NOMO-1 treated with DMSO at 0.1 percent for 48 hours (cell line): ENCODE measurements around the gene RIPOR2.
"Not testable (repeated sequence)": the region's sequence is repeated elsewhere in the genome, so short reads cannot be mapped to it uniquely, and the experiment has no call there.

ENCODE experiments used
- DNase-seq: peaks from one replicate; lab custom pipeline; 2025; ENCODE audit not compliant: unreplicated experiment; lab: John Stamatoyannopoulos, UW

Gene RIPOR2

GRCh38 chr6:24880451-24880850 is 55.3 kb downstream of the RIPOR2 start:
- DNase-seq, result no peak

GRCh38 chr6:24879351-24879750 is 56.4 kb downstream of the RIPOR2 start:
- DNase-seq, result no peak

DNA sequence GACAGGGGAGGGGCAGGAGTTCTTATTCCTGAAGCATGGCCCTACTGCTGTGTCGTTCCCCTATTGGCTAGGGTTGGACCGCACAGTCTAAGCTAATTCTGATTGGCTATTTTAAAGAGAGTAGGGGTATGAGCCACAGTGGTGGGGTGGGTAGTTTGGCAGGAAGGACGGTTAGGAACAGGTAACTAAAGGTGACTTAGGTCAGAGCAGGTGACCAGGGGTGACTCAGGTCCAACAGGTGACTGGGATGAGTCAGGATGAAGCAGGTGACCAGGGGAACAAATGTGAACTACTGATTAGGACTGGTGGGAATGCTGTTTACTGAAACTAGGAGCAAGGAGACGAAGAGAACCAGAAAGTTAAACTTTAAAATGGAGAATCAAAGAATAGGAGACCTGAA is 58.0 kb downstream of the RIPOR2 start:
- not testable (repeated sequence) for DNase-seq

DNA sequence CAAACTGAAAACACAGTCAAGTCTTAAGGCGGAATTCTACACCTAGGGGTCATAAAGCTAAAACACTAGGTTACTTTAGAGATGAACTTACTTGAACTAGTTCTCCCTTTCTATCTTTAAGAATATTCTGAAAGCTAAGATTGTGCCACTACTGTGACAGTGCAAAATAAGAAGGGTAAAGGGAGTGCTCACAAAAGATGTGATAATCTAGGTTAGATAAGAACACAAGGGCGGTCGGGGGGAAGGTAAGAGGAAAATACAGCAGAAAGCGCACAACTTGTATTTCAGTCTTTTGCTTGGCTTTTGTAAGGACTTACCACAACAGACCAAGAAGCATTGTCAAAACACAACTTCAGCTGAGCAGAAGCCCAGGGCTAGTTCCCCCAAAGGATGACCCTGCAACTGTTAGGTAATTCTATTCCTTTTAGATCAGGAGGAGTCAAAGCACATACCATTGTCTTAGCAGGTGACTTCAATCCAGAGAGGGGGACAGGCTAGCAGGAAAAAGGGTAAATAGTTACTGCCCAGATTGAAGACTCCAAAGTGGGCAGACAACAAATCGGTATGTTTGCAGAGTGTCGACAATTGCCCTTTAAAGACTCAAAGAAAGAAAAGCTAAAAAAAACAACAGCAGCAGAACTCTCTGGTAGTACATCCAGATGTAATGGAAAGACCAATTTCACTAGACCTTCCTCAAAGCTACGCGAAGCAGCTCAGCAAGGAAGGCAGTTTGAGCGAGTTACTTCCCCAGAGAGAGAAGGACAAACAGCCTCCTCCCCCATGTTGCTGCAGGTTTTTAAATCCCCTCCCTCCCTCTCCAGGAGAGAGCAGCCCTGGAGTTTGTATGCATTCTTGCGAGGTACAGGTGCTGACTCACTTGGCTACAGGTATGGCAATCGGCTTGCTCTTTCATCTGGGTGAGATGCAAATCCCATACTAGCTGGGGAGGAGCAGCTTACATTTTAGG is 59.0 kb downstream of the RIPOR2 start:
- no peak for DNase-seq

- no peak for DNase-seq
Measured at GRCh38 chr6:24875534-24875901, 60.2 kb downstream of the RIPOR2 start.

DNA sequence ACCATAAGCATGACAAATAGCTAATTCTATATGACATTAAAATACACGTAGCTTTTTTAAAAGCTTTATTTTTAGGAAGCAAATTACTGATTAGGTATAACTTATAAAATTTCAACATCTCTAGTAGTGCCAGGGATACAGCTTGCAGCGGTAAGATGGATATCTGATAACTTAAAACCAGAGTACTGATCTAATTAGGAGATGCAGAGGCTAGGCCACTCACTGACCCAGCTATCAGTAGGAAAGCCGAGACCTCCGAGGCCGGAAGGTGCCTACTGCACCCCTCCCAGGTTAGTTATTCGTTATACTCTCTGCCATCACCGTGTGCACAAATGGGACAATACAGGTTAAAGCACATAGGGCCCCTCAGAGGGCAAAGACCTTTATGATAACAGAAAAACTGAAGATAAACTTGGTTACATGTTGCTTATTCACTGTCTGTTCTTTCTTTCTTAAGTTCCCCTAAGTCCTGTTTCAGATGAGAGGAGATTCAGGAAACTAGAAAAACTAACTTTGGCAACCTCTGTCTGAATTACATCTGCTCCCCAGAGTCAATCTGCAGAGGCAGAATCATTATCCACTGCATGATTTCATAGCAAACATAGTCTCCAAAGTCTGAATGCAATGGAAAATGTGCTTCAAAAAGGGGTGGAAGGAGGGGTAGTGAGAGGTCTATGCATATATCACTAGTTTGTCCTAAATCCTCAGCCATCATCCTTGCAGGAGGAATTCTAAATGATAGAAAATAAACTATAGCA is 60.8 kb downstream of the RIPOR2 start:
- no peak for DNase-seq

DNA sequence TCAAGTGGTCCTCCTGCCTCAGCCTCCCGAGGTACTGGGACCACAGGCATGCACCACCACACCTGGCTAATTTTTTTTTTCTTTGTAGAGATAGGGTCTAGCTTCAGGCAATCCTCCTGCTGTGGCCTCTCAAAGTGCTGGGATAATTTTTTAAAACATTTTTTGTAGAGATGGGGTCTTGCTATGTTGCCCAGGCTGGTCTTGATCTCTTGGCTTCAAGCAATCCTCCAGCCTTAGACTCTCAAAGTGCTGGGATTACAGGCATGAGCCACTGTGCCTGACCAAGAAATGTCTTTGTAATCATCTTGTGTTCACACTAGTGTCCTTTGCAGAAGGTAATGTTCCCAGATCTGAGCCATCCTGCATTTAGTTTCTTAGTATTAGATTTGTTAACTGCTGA is 61.6 kb downstream of the RIPOR2 start:
- no peak for DNase-seq

DNA sequence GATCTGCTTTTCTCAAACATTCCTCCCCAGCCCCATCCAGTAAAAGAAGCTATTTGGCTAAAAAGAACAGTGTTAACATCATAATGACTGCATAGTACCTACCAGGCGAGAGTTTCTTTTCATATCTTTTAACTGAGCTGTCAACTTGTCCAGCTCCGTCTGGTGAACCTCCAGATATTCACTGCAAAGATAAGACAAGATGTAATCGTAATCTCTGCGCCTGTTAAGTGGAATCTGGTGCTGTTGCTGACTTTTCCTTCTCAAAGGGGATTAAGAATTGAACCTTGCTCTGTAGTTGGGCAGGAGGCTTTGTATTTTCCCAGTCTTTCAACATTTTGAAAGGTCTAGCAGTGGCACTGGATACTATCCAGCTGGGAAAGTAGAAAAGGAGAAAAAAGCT is 63.0 kb downstream of the RIPOR2 start:
- DNase-seq, result no peak

DNA sequence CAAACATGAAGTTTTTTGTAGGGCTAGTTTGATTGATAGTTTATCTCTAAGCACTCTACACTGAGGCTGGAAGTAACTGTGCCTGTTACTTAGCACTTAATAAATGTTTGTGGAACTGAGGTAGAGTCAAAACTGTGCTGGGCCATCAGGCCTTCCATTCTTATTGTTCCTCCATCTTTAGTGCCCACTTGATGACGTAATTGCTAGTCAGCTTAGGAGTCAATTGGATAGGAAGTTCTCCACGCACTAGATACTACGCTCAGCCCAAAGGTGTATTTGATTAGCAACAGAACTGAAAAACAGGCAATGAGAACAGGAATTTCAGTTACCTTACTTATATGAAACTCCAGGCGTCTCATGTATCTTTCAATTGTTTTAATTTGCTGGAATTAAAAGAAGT is 67.0 kb downstream of the RIPOR2 start:
- DNase-seq, result no peak

DNA sequence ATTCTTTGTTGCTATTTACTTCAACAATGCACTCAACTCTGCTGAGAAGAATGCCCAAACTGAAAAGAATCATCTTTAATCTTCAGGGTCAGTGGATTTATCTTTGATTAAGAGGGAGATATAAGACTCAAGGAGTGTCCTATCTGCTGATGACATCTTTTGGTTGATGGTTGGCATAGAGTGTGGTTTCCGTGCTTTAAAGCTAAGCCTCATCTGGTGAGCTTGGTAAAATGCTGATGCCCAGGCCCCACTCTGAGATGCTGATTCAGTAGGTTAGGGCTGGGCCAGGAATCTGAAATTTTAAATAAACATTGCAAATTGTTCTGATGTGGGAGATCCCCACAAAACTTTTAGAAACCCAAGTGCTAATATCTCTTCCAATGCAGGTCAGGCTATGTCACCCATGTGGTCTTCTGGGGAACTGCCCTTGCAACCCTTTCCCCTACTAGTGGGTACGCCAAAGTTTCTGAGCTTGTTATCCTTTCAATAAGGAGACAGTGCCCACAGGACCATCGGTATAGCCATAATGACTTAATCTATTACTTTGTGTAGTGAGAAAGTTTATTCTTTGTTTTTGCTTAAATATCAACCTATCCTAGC is 68.6 kb downstream of the RIPOR2 start:
- no peak for DNase-seq

DNA sequence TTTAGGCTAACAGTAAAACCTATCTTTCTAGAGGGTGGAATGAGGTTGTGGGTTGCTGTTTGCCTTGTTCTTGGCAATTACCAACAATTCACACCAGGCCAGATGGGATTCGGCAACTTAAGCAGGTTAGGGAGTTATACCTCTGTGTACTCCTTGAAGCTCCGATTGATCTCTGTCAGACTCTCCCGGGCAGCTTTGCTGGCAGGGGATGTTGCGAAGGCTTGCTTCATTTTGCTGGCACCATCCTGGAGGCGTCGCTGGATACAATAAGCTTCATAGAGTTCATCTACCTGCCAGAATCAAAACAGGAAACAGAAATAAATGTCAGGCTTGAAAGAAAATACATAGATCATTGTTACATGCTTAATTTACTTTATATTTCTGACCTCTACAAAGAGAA is 70.6 kb downstream of the RIPOR2 start:
- DNase-seq, result no peak

- DNase-seq, result no peak
Measured at GRCh38 chr6:24864343-24864742, 71.4 kb downstream of the RIPOR2 start.

DNA sequence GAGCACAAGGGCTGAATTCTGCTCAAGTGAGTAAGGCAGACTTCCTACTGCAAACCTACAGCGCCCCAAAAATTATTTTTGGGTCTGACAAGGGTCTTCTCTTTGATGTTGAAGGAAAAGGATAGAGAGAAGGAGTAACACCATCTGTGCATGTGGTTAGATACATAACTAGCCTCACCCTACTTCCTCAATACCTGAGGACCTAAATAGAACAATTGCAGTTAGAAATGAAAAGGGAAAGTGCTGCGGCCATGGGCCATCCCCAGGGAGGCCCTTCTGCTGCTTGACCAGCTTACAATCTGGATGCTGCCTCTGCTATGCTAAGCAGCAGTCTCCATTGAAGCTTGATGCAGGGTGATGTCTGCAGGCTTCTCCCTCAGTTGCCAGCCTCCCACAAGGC is 73.8 kb downstream of the RIPOR2 start:
- DNase-seq, result peak; percentile 43

- DNase-seq, result peak; percentile 71
Measured at GRCh38 chr6:24859608-24860200, 76.1 kb downstream of the RIPOR2 start.

DNA sequence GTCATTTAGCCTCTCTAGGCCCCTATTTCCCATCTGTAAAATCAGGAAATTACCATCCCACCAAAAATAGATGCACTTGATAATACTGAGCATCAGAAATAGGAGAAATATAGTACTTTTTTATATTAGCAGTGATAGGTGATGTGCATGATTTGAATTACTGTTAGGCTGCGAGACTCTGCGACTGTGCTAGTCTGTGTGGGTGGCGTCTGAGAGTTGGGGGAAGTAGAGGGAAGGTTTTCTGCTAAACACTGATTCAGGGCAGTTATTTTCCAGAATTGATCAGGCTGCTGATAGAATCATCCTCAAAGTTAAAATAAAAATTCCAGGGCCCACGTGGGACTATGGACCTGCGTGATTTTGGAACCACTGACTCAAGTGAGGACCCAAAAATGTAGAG is 76.6 kb downstream of the RIPOR2 start:
- DNase-seq, result no peak

- peak; percentile 99 for DNase-seq
Measured at GRCh38 chr6:24858177-24858653, 77.5 kb downstream of the RIPOR2 start.

DNA sequence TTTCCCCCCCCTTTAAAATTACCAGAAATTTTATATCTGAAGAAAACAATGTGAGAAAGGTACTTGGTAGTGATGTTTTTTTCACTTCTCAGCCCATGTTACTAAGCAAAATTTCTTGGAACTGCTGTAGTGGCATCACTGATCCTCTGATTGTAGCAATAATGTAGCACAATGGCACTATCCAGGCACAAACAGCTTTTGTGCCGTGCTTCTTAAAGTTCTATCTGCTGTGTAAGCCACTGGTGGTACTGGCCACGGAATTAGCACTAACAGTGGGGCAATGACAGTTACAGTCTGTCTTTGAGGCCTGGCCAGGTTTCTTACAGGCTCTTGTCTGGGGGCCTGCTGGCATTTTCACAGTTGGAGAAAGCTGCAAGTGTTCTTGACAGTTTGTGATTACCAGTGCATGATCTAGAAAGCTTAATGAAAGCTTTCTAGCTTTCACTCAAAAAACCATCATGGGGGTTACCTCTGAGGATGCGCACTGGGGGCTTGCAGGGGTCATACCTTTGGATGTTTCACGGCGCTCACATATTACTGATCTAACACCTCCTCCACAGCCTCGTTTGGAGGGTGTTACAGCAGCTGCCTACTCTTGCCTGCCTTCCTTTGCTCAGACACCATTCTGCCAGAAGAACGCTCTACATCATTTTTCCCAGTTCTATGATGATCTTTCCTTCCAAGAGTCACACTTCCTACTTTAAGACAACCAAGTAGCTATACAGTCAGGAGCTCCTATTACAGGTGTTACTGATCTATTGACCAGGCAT is 78.7 kb downstream of the RIPOR2 start:
- DNase-seq, result no peak

DNA sequence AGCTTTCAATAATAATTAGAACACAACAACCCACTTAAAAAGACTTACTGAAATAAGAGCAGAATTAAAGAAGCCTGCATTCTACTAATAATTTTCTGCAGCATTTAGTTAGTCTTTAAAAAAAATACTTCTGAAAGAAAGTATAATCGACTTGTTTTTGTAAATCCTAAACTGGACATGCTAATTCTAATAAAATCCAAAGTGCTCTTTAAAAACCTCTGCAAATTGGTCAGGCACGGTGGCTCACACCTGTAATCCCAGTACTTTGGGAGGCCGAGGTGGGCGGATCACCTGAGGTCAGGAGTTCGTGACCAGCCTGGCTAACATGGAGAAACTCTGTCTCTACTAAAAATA is 79.5 kb downstream of the RIPOR2 start:
- no peak for DNase-seq

- DNase-seq, result peak; percentile 80
Measured at GRCh38 chr6:24855395-24856245, 80.1 kb downstream of the RIPOR2 start.
